Bronchial epithelial cell (primary cell): ENCODE results near the gene NADK. TPM values are rescaled to one million over a fixed set of nuclear protein-coding genes. Genes with fewer than 3 reads are reported as not detected.

Experiments used
- DNase-seq: peaks from one replicate; pipeline ENCODE4 v3.0.0-alpha.2; 2010; ENCODE audit warnings: low read depth
- FAIRE-seq: peaks from 2 replicates; lab custom pipeline; 2011; peaks lifted over from hg19 to GRCh38; lab: Jason Lieb, UNC
- H3K27me3 ChIP-seq: 2 replicates; pipeline ENCODE4 v1.5.1; 2011; ENCODE audit warnings: low read length; ENCODE audit not compliant: control insufficient read depth, insufficient read depth
- H3K36me3 ChIP-seq: 2 replicates; pipeline ENCODE4 v1.5.1; 2011; ENCODE audit warnings: low read length; ENCODE audit not compliant: control insufficient read depth, insufficient read depth
- H3K4me3 ChIP-seq: 2 replicates; pipeline ENCODE4 v1.5.1; 2011; ENCODE audit warnings: mild to moderate bottlenecking, low read depth, low read length, control low read depth
- total RNA-seq: library from RNA; depleted of rRNA; stranded (reverse); fragments of >200 nt; gene quantifications from 2 replicates; pipeline ENCODE4 v1.2.1, GENCODE V29; 2014
- TF ChIP-seq, protein P1 (sequence below): IDR thresholded peaks from 2 replicates; pipeline ENCODE4 v1.5.1; 2011; ENCODE audit warnings: mild to moderate bottlenecking, moderate library complexity, low read length, control low read depth, inconsistent platforms; ENCODE audit not compliant: insufficient read depth, severe bottlenecking

Gene NADK
- total RNA-seq, 1 donor from 2014 or later: 41.6 TPM

DNA sequence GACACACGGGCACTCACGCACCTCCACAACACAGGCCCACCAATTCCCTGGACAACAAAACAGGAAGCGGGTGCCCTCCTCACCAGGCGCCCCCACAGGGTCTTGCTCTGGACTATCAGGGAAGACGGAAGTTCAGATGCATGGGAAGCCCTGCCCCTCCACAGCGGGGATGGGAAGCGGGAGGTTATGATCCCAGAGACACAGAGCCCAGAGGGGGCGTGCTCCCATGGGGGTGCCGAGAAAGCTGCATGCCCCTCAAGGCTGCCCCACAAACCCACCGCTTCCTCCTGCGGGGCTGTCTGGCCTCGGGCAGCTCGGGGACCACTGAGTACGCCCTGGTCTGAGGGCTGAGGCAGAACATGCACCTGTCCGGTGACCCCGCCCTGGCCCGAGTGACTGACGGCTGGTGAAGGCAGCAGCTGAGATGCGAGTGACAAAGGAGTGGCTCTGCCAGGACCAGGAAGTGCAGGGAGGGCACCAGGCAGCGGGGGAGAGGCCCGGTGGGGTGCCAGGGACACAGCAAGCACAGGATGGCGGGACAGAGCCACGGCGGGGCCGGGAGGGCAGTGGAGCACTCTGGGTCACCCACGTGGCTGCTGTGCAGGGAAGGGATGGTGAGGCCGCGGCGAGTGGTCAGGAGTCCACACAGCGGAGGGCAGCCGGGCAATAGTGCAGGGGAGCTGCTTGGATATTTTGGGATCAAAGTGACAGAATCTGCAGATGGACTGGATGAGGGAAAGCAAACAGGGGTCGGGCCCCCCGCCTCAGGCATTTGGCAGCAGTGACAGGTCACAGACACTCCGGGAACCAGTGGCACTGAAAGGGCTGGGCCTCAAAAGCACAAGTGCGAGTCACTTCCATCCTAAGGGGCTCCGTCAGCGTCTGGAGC is 18.6 kb downstream of the NADK start:
- Histone ChIP-seq H3K36me3 (peaks cover 37% of the 10 kb centered on the region), H3K27me3 (no peaks in the 10 kb centered on the region), H3K4me3 (no peak overlapping the region)
- DNase-seq (no peak), FAIRE-seq (no peak)
- TF ChIP-seq, protein P1, sequence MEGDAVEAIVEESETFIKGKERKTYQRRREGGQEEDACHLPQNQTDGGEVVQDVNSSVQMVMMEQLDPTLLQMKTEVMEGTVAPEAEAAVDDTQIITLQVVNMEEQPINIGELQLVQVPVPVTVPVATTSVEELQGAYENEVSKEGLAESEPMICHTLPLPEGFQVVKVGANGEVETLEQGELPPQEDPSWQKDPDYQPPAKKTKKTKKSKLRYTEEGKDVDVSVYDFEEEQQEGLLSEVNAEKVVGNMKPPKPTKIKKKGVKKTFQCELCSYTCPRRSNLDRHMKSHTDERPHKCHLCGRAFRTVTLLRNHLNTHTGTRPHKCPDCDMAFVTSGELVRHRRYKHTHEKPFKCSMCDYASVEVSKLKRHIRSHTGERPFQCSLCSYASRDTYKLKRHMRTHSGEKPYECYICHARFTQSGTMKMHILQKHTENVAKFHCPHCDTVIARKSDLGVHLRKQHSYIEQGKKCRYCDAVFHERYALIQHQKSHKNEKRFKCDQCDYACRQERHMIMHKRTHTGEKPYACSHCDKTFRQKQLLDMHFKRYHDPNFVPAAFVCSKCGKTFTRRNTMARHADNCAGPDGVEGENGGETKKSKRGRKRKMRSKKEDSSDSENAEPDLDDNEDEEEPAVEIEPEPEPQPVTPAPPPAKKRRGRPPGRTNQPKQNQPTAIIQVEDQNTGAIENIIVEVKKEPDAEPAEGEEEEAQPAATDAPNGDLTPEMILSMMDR: no peak

DNA sequence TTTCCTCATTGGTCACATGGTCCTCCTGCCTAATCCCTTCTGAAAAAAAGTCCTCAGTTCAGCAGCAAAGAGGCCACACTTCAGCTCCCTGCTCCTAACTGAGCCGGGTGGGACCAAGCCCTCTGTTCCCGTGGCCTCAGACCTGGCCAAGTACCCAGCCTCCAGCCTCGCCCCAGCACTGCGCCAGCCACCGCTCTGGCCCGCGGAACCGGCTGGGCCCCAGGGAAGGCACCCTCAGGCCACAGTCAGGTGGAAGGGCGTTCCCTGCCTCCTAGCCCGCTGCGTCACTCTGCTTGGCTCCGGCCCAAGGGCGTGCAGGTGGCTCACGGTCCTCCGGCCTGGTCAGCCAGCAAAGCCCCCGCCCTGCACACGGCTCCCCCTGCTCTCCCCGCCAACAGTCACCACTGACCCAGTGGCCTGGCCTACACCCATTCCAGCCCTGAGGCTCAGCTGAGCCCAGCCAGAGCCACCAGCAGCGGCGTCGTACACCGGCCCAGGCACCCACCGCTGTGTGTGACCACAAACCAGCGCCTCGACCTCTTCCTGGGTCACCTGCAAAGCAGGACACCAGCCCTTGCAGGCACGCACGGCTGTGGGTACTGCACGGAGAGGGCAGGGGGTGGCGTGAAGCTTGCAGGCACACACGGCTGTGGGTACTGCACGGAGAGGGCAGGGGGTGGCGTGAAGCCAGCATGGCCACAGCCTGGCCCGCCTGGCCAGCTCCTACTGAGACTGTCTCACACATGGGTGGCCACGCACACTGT is 19.4 kb downstream of the NADK start:
- FAIRE-seq: no peak
- no peak for DNase-seq
- Histone ChIP-seq H3K27me3 (no peaks in the 10 kb centered on the region), H3K4me3 (no peak overlapping the region), H3K36me3 (peaks cover 39% of the 10 kb centered on the region)
- TF ChIP-seq, protein P1: no peak

DNA sequence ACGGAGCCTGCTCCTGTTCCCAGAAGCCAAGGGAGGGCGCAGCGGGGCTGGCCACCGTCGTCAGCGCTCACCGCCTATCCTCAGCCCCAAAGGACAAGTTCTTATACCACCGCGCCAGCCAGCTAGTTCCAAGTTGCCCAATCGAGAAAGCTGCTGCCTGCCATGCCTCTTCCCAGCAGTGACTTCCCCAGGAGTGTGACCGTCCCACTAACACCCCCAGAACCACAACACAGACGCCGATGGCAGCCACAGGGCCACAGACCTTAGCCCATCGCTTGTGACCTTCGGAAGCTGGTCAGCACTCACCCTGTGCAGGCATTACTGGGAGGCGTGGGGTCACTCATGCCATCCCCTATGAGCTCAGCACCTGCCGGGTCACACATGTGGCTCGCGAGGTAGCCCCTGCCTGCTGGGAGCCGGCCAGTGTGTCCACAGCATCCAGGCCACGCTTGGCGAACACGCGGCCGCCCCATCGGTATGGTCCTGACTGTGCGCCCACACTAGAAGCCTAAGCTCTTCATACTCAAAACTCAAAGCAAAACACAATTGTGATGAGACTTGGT is 20.1 kb downstream of the NADK start:
- TF ChIP-seq, protein P1: no peak
- Histone ChIP-seq H3K4me3 (no peak overlapping the region), H3K36me3 (peaks cover 44% of the 10 kb centered on the region), H3K27me3 (no peaks in the 10 kb centered on the region)
- DNase-seq (no peak), FAIRE-seq (no peak)

DNA sequence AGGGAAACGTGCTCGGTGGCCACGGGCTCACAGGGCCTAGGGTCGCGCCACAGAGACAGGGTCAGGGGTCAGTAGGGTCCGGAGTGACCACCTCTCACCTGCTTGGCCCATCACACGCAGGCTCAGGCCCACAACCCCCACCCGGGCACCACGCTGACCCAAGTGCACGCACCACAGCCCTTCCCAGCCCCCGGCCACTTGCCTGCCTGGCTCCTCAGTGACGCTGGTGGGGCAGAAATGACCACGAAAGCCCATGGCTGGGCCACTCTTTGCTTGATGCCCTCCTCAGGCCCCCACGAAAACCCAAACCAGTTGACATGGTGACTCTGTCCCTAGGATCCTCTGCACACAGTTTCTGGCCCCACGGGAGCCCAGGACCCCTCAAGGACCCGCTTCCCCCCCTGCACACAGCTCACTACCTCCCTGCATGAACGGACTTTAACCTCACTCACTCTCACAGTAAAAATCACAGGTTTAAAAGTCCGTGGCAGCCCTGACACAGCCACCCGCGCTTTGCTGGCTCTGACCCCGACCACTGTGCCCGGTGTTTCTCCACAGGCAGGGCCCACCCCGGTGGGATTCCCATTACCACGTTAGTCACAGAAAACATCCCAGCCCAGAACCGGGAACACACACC is 20.7 kb downstream of the NADK start:
- H3K27me3 ChIP-seq: no peaks in the 10 kb centered on the region
- peaks cover 49% of the 10 kb centered on the region for H3K36me3 ChIP-seq
- TF ChIP-seq, protein P1: no peak
- H3K4me3 ChIP-seq: no peak overlapping the region
- DNase-seq (no peak), FAIRE-seq (no peak)

DNA sequence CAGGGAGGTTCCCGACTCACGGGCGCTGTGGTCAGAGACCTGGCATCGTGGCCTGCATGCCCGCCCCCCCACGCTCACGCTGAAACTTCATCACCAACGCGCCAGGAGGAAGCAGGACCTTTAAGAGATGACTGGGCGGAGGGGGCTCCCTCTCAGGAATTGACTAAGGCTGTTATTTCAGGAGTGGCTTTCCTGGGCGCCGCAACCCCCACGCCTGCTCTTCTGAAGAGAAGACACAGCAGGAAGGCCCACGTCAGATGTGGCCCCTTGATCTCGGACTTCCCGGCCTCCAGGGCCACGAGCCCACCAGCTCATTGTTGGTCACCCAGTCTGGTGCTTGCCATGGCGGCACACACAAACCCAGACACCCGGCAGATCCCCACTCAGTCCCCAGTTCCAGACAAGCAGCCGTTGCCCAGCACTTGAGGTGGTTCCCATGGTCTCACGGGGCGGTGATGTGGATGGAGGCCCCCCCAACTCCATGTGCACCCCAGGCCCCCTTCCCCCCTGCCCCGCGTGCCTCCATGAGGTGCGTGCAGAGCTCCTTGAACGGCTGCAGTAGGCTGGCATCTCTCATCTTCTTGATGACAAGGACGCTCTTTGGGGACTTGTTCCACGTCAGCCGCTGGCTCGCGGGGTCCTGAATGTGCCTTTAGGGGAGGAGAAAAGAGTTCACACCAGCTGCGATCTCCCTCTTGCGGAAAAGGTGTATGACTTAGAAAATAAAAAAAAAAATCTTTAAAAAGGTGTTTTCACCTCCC is 21.4 kb downstream of the NADK start:
- peaks cover 47% of the 10 kb centered on the region for H3K36me3 ChIP-seq
- TF ChIP-seq, protein P1: no peak
- no peaks in the 10 kb centered on the region for H3K27me3 ChIP-seq
- H3K4me3 ChIP-seq: no peak overlapping the region
- DNase-seq (no peak), FAIRE-seq (no peak)
